ENCODE data around the gene SIX2. TPM values are rescaled to one million over a fixed set of nuclear protein-coding genes. Genes with fewer than 3 reads are reported as not detected.

The SIX2 gene
- total RNA-seq, 3 donors from 2014 or later = 0.98 to 3.5 (median 1.5) TPM

- no peaks in the 10 kb centered on the region for H3K9me3 ChIP-seq
- H3K36me3 ChIP-seq = no peaks in the 10 kb centered on the region
- TF ChIP-seq POLR2AphosphoS5 (IDR thresholded peaks at IDR 0.05) = no peak
- no peak for TF ChIP-seq POLR2A (IDR thresholded peaks at IDR 0.05)
- TF ChIP-seq CTCF (IDR thresholded peaks at IDR 0.05) = no peak
- no peak for DNase-seq (ENCODE audit: low spot score in 2 of 2)
- no peaks in the 10 kb centered on the region for H3K27me3 ChIP-seq
- intact Hi-C loops (cut with DNase I; ENCODE audit: low total_unique reads) = no loop called here
- no peak overlapping the region for H3K27ac ChIP-seq
- no peaks in the 10 kb centered on the region for H3K4me1 ChIP-seq
- H3K4me3 ChIP-seq = no peak overlapping the region
Observed at GRCh38 chr2:44980751-44981713, 28.2 kb downstream of the SIX2 start.

- no peak overlapping the region for H3K4me3 ChIP-seq
- H3K9me3 ChIP-seq = no peaks in the 10 kb centered on the region
- H3K27ac ChIP-seq = no peak overlapping the region
- no peaks in the 10 kb centered on the region for H3K36me3 ChIP-seq
- intact Hi-C loops (cut with DNase I; ENCODE audit: low total_unique reads) = loop anchor here (5.0 kb wide), 1 partner anchor 203 kb away; no protein-coding TSS in a partner anchor
- H3K27me3 ChIP-seq = no peaks in the 10 kb centered on the region
- no peak for TF ChIP-seq POLR2A (IDR thresholded peaks at IDR 0.05)
- TF ChIP-seq CTCF (IDR thresholded peaks at IDR 0.05) = no peak
- no peak for TF ChIP-seq POLR2AphosphoS5 (IDR thresholded peaks at IDR 0.05)
- no peak for DNase-seq (ENCODE audit: low spot score in 2 of 2)
- H3K4me1 ChIP-seq = no peaks in the 10 kb centered on the region
Observed at GRCh38 chr2:44979581-44979980, 29.7 kb downstream of the SIX2 start.

GRCh38 chr2:44975571-44976450 is 33.4 kb downstream of the SIX2 start:
- Histone ChIP-seq H3K9me3 (no peaks in the 10 kb centered on the region), H3K27me3 (peaks cover 0 to 3% of the 10 kb centered on the region in 2 donors), H3K27ac (no peak overlapping the region), H3K4me3 (no peak overlapping the region), H3K36me3 (no peaks in the 10 kb centered on the region), H3K4me1 (no peaks in the 10 kb centered on the region)
- DNase-seq (ENCODE audit: low spot score in 2 of 2) = no peak
- TF ChIP-seq POLR2AphosphoS5 (IDR thresholded peaks at IDR 0.05) (no peak), POLR2A (IDR thresholded peaks at IDR 0.05) (no peak), CTCF (IDR thresholded peaks at IDR 0.05) (no peak)
- intact Hi-C loops (cut with DNase I; ENCODE audit: low total_unique reads) = loop anchor here (5.0 kb wide), 1 partner anchor 206 kb away; no protein-coding TSS in a partner anchor

- Histone ChIP-seq H3K4me1 (no peaks in the 10 kb centered on the region), H3K4me3 (no peak overlapping the region), H3K27me3 (peaks cover 0 to 3% of the 10 kb centered on the region in 2 donors), H3K27ac (no peak overlapping the region), H3K9me3 (no peaks in the 10 kb centered on the region), H3K36me3 (no peaks in the 10 kb centered on the region)
- TF ChIP-seq POLR2A (IDR thresholded peaks at IDR 0.05) = no peak
- no peak for TF ChIP-seq CTCF (IDR thresholded peaks at IDR 0.05)
- no peak for TF ChIP-seq POLR2AphosphoS5 (IDR thresholded peaks at IDR 0.05)
- intact Hi-C loops (cut with DNase I; ENCODE audit: low total_unique reads) = no loop called here
- no peak for DNase-seq (ENCODE audit: low spot score in 2 of 2)
Observed at GRCh38 chr2:44974064-44974715, 35.1 kb downstream of the SIX2 start.
